Measurements from ENCODE around the gene MAP3K6.

The MAP3K6 gene

DNA sequence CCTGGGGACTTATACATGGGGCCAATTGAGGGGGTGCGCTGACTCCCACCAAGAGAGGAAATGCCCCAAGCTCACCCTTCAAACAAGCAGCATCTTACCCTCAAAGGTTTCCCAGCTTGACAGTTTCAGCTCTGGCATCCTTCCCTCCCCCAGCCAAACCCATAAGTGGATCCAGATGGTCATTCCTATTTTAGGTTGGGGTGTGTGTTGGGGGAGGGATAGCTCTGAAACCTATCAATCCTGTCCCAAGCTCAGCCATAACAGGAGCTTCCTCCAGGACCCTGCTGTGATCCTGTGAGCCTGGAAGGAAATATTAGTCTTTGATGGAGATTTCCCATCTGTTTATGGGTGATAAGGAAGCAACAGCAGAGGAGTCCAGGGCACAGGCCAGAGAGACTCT, 48.2 kb downstream of the MAP3K6 start:
- H3K36me3 ChIP-seq, result peaks cover 4% of the 10 kb centered on the region
- H3K9me3 ChIP-seq (ENCODE audit: severe bottlenecking), result no peaks in the 10 kb centered on the region
- TF ChIP-seq, protein P1, sequence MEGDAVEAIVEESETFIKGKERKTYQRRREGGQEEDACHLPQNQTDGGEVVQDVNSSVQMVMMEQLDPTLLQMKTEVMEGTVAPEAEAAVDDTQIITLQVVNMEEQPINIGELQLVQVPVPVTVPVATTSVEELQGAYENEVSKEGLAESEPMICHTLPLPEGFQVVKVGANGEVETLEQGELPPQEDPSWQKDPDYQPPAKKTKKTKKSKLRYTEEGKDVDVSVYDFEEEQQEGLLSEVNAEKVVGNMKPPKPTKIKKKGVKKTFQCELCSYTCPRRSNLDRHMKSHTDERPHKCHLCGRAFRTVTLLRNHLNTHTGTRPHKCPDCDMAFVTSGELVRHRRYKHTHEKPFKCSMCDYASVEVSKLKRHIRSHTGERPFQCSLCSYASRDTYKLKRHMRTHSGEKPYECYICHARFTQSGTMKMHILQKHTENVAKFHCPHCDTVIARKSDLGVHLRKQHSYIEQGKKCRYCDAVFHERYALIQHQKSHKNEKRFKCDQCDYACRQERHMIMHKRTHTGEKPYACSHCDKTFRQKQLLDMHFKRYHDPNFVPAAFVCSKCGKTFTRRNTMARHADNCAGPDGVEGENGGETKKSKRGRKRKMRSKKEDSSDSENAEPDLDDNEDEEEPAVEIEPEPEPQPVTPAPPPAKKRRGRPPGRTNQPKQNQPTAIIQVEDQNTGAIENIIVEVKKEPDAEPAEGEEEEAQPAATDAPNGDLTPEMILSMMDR (IDR thresholded peaks at IDR 0.05; ENCODE audit: low read depth, low read length), result no peak
- H3K27ac ChIP-seq, result peak overlapping the region; percentile 79
- H3K27me3 ChIP-seq (ENCODE audit: insufficient read depth, low read depth, severe bottlenecking), result no peaks in the 10 kb centered on the region
- peak; percentile 81 for DNase-seq
- H3K4me3 ChIP-seq (ENCODE audit: low read depth, low read length), result no peak overlapping the region

DNA sequence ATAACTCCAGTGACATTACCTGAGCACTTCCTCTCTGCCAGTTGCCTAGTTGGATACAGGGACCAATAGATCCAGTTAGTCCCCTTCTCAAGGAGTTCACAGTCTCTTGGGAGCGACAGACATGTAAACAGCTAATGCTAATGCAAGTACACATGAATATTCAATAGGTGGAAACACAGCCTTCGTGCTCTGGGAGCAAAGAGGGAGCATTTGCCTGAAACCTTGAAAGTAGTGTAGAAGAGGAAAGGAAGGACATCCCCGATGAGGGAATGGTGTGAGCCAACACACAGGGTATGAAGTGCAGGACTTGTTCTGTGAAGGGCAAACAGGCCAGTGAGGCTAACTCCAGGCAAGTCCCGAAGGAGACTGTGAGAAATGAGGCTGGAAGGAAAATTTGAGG, 48.6 kb downstream of the MAP3K6 start:
- no peak for DNase-seq
- H3K27me3 ChIP-seq (ENCODE audit: insufficient read depth, low read depth, severe bottlenecking), result no peaks in the 10 kb centered on the region
- no peak overlapping the region for H3K4me3 ChIP-seq (ENCODE audit: low read depth, low read length)
- TF ChIP-seq, protein P1 (IDR thresholded peaks at IDR 0.05; ENCODE audit: low read depth, low read length), result no peak
- H3K27ac ChIP-seq, result peak overlapping the region; percentile 79
- no peaks in the 10 kb centered on the region for H3K9me3 ChIP-seq (ENCODE audit: severe bottlenecking)
- H3K36me3 ChIP-seq, result peaks cover 3% of the 10 kb centered on the region; the same call in 1 of the 2 replicates

DNA sequence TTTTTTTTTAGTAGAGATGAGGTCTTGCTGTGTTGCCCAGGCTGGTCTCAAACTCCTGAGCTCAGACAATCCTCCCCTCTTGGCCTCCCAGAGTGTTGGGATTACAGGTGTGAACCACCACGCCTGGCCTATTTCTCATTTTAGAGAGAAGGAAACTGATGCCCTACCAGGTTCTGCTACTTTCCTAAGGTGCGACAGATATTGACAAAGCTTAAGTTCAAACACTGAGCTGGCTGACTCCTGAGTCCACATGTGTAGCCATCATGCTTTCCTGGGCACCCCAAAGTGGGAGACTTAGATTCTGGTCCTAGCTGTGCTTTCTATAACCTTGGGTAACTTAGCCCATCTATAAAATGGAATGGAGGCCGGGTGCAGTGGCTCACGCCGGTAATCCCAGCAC, 49.9 kb downstream of the MAP3K6 start:
- Histone ChIP-seq H3K9me3 (ENCODE audit: severe bottlenecking) (no peaks in the 10 kb centered on the region), H3K27me3 (ENCODE audit: insufficient read depth, low read depth, severe bottlenecking) (no peaks in the 10 kb centered on the region), H3K27ac (no peak overlapping the region; the same call in 1 of the 2 replicates), H3K4me3 (ENCODE audit: low read depth, low read length) (no peak overlapping the region), H3K36me3 (no peaks in the 10 kb centered on the region)
- no peak for DNase-seq
- TF ChIP-seq, protein P1 (IDR thresholded peaks at IDR 0.05; ENCODE audit: low read depth, low read length), result no peak

DNA sequence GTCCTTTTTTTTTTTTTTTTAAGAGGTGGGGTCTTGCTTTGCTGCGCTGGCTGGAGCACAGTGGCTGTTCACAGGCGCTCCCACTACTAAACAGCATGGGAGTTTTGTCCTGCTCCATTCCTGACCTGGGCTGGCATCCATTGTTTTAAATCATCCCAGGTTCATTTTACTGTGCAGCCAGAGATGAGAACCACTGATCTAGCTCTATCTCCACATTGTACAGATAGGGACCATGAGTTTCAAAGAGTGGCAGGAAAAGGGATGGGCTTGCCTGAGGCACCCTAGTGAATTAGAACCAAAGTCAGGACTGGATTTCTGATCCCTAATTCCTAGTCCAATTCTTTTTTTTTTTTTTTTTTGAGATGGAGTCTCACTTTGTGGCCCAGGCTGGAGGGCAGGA, 52.0 kb downstream of the MAP3K6 start:
- Histone ChIP-seq H3K9me3 (ENCODE audit: severe bottlenecking) (no peaks in the 10 kb centered on the region), H3K4me3 (ENCODE audit: low read depth, low read length) (no peak overlapping the region), H3K36me3 (no peaks in the 10 kb centered on the region; the same call in 1 of the 2 replicates), H3K27me3 (ENCODE audit: insufficient read depth, low read depth, severe bottlenecking) (no peaks in the 10 kb centered on the region), H3K27ac (no peak overlapping the region)
- TF ChIP-seq, protein P1 (IDR thresholded peaks at IDR 0.05; ENCODE audit: low read depth, low read length), result no peak
- no peak for DNase-seq

DNA sequence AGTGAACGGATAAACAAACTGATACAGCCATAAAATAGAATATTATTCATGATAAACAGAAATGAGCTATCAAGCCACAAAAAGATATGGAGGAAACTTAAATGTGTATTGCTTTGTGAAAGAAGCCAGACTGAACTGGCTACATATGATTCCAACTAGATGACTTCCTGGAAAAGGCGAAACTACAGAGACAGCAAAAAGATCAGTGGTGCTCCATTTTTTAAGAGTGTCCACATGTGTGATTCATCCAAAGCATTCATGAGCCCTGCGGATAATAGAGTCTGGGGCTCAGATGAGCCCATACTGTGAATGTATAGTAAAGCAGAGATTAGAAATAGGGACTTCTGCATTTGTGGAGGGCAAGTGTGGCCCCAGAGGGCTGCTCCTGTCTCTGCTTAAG, 52.6 kb downstream of the MAP3K6 start:
- Histone ChIP-seq H3K36me3 (no peaks in the 10 kb centered on the region; the same call in 1 of the 2 replicates), H3K4me3 (ENCODE audit: low read depth, low read length) (no peak overlapping the region), H3K27ac (no peak overlapping the region), H3K27me3 (ENCODE audit: insufficient read depth, low read depth, severe bottlenecking) (no peaks in the 10 kb centered on the region), H3K9me3 (ENCODE audit: severe bottlenecking) (no peaks in the 10 kb centered on the region)
- TF ChIP-seq, protein P1 (IDR thresholded peaks at IDR 0.05; ENCODE audit: low read depth, low read length), result no peak
- DNase-seq, result no peak

DNA sequence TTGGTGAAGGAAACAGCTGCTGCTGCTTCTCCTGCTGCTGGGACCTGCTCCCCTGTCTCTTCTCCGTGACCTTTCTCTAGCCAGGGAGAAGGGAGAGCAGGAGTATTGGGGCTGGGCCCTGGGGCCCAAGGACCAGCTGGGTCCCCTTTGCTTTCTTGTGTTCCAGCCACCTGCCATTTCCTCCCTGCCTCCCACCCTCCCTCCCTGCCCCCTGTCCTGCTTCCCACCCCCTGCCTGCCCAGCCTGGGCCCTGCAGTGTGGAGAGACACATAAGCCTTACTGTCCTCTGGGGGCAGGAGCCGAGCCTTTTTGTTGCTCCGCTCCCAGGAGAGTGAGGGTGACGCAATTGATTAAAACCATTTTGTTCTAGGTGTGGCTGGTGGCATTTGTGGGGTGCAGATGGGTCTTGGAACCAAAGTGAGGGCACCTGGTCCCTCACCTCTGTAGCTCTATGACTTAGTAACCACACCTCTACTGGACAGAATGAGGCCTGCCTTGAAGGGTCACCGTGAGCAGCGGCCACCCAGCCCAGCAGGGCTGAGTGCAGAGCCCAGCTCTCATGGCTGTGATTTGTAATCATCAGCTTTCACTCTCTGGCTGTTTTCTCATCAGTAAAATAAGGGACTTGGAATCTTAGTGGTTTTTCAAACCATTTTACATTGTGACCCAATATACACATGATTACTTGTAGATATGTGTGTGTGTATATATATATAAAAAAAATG, 58.7 kb downstream of the MAP3K6 start:
- Histone ChIP-seq H3K9me3 (ENCODE audit: severe bottlenecking) (no peaks in the 10 kb centered on the region), H3K27me3 (ENCODE audit: insufficient read depth, low read depth, severe bottlenecking) (no peaks in the 10 kb centered on the region), H3K27ac (peak overlapping the region; percentile 76), H3K36me3 (peaks cover 18% of the 10 kb centered on the region), H3K4me3 (ENCODE audit: low read depth, low read length) (no peak overlapping the region)
- peak; percentile 46 for DNase-seq
- TF ChIP-seq, protein P1 (IDR thresholded peaks at IDR 0.05; ENCODE audit: low read depth, low read length), result no peak
